Liver (tissue), 9 donors: ENCODE results near the gene GSTO2. TPM values are rescaled to one million over a fixed set of nuclear protein-coding genes. Genes with fewer than 3 reads are reported as not detected.

Source experiments
- DNase-seq: peaks from one replicate; pipeline ENCODE4 v3.0.0-alpha.2; 2017; ENCODE audit warnings: low spot score
- H3K27ac ChIP-seq, 2 donors: one replicate each; pipeline ENCODE4 v1.7.0; 2013; ENCODE audit warnings: inconsistent platforms in 2 of 2, low read length in 2 of 2, control low read depth in 1 of 2, low read depth in 1 of 2, mild to moderate bottlenecking in 1 of 2
- H3K27me3 ChIP-seq, 4 donors: one replicate each; pipeline versions ENCODE4 v1.6.1 to v1.7.0; 2013; ENCODE audit warnings: low read length in 3 of 4, inconsistent platforms in 1 of 4, mild to moderate bottlenecking in 1 of 4, moderate library complexity in 1 of 4; ENCODE audit not compliant: control insufficient read depth in 4 of 4, insufficient read depth in 4 of 4
- H3K36me3 ChIP-seq, 4 donors: one replicate each; pipeline versions ENCODE4 v1.6.1 to v1.7.0; 2013; ENCODE audit warnings: low read length in 3 of 4, mild to moderate bottlenecking in 3 of 4, low read depth in 1 of 4, moderate library complexity in 1 of 4; ENCODE audit not compliant: control insufficient read depth in 4 of 4, insufficient read depth in 3 of 4
- H3K4me1 ChIP-seq, 4 donors: one replicate each; pipeline versions ENCODE4 v1.6.1 to v1.7.0; 2013; ENCODE audit warnings: low read length in 3 of 4, mild to moderate bottlenecking in 3 of 4, moderate library complexity in 1 of 4; ENCODE audit not compliant: control insufficient read depth in 4 of 4, insufficient read depth in 4 of 4
- H3K4me3 ChIP-seq, 3 donors: one replicate each; pipeline versions ENCODE4 v1.6.1 to v1.7.0; 2013; ENCODE audit warnings: low read length in 3 of 3, control low read depth in 1 of 3, low read depth in 1 of 3, mild to moderate bottlenecking in 1 of 3
- H3K9ac ChIP-seq, 2 donors: one replicate each; pipeline ENCODE4 v1.7.0; 2013; ENCODE audit warnings: low read length in 2 of 2, mild to moderate bottlenecking in 2 of 2, moderate library complexity in 2 of 2, control low read depth in 1 of 2, low read depth in 1 of 2
- H3K9me3 ChIP-seq, 4 donors: one replicate each; pipeline versions ENCODE4 v1.6.1 to v1.7.0; 2013; ENCODE audit warnings: low read length in 3 of 4; ENCODE audit not compliant: control insufficient read depth in 4 of 4
- ATF3 ChIP-seq: IDR thresholded peaks from 2 replicates; pipeline ENCODE4 v1.6.1; 2016; ENCODE audit warnings: antibody characterized with exemption
- CTCF ChIP-seq: fragments of 150-350 bp; IDR thresholded peaks from 2 replicates; pipeline ENCODE4 v1.5.1; 2017; ENCODE audit warnings: improper control_type of control experiment, low read depth, low read length; ENCODE audit not compliant: missing input control
- EGR1 ChIP-seq, 2 donors: IDR thresholded peaks; 2 replicates each; pipeline ENCODE4 v1.6.1; 2016 to 2018; ENCODE audit warnings: antibody characterized with exemption in 2 of 2, low read depth in 2 of 2
- FOXA1 ChIP-seq: IDR thresholded peaks from 2 replicates; pipeline ENCODE4 v1.6.1; 2016; ENCODE audit warnings: antibody characterized with exemption
- FOXA2 ChIP-seq: IDR thresholded peaks from 2 replicates; pipeline ENCODE4 v1.6.1; 2016; ENCODE audit warnings: antibody characterized with exemption
- HNF4A ChIP-seq, 2 donors: conservative IDR thresholded peaks; 2 replicates each; pipeline ENCODE4 v1.6.1; 2016; ENCODE audit warnings: antibody characterized with exemption in 2 of 2, mild to moderate bottlenecking in 2 of 2
- HNF4G ChIP-seq: IDR thresholded peaks from 2 replicates; pipeline ENCODE4 v1.6.1; 2016; ENCODE audit warnings: antibody characterized with exemption
- JUND ChIP-seq, 2 donors: IDR thresholded peaks; 2 replicates each; pipeline ENCODE4 v1.6.1; 2016; ENCODE audit warnings: antibody characterized with exemption in 2 of 2
- MAX ChIP-seq: IDR thresholded peaks from 2 replicates; pipeline ENCODE4 v1.6.1; 2016; ENCODE audit warnings: antibody characterized with exemption
- RAD21 ChIP-seq, 2 donors: IDR thresholded peaks; 2 replicates each; pipeline ENCODE4 v1.6.1; 2016; ENCODE audit warnings: antibody characterized with exemption in 2 of 2, mild to moderate bottlenecking in 2 of 2
- REST ChIP-seq: IDR thresholded peaks from 2 replicates; pipeline ENCODE4 v1.6.1; 2016; ENCODE audit warnings: antibody characterized with exemption, mild to moderate bottlenecking
- RXRA ChIP-seq, 2 donors: IDR thresholded peaks; 2 replicates each; pipeline ENCODE4 v1.6.1; 2017 to 2018; ENCODE audit warnings: antibody characterized with exemption in 2 of 2, mild to moderate bottlenecking in 1 of 2
- SP1 ChIP-seq: IDR thresholded peaks from 2 replicates; pipeline ENCODE4 v1.6.1; 2018; ENCODE audit warnings: antibody characterized with exemption, mild to moderate bottlenecking
- TAF1 ChIP-seq: conservative IDR thresholded peaks from 2 replicates; pipeline ENCODE4 v1.6.1; 2016; ENCODE audit warnings: antibody characterized with exemption, mild to moderate bottlenecking
- YY1 ChIP-seq: IDR thresholded peaks from 2 replicates; pipeline ENCODE4 v1.6.1; 2016; ENCODE audit warnings: antibody characterized with exemption, mild to moderate bottlenecking
- ZBTB33 ChIP-seq: IDR thresholded peaks from 2 replicates; pipeline ENCODE4 v1.6.1; 2016; ENCODE audit warnings: antibody characterized with exemption
- WGBS: extraction: QIAGEN DNeasy Blood & Tissue Kit; methylation state at CpG from one replicate; pipeline ENCODE4 v1.1.7; 2013; 5-methylcytosine and 5-hydroxymethylcytosine counted together
- polyA plus RNA-seq, 2 donors: library from polyadenylated mRNA; stranded (reverse) in 1 of 2; unstranded in 1 of 2; fragments of 200-250 nt in 1 of 2; fragments of >200 nt in 1 of 2; fragmentation: Nextera tagmentation in 1 of 2; extraction: Ambion mirVana in 1 of 2; gene quantifications; one replicate each; pipeline versions ENCODE4 v1.2.1 to v1.2.3, GENCODE V29; 2013 to 2015
- total RNA-seq, 2 donors: library from RNA; depleted of rRNA; stranded (reverse); fragments of >200 nt; gene quantifications; one replicate each; pipeline ENCODE4 v1.2.3, GENCODE V29; 2014
- donor health status: healthy.
- donor health status: healthy.
- donor health status: healthy.
- donor health status: healthy.
- donor health status: healthy.

The GSTO2 gene
- total and polyA plus RNA-seq, 4 donors, result 1.0 to 4.6 (median 1.7) TPM

GRCh38 chr10:104333728-104334373 is 64.9 kb downstream of the GSTO2 start (continued):
- TF ChIP-seq REST, result no peak

GRCh38 chr10:104334561-104334960 is 65.6 kb downstream of the GSTO2 start:
- WGBS, result 90% methylated on average over 6 of the region's 6 CpGs
- no peak for TF ChIP-seq HNF4G
- TF ChIP-seq MAX, result no peak
- no peak for TF ChIP-seq REST
- no peak for TF ChIP-seq FOXA2
- no peak for TF ChIP-seq FOXA1
- TF ChIP-seq EGR1 (IDR thresholded peaks at IDR 0.05; ENCODE audit: low read depth in 2 of 2), result no peak
- no peak for TF ChIP-seq HNF4A (conservative IDR thresholded peaks at IDR 0.05)
- TF ChIP-seq YY1, result no peak
- no peak for TF ChIP-seq JUND (IDR thresholded peaks at IDR 0.05)
- no peak for TF ChIP-seq TAF1
- no peak for TF ChIP-seq ATF3
- no peak for TF ChIP-seq SP1
- TF ChIP-seq ZBTB33, result no peak
- TF ChIP-seq RXRA (IDR thresholded peaks at IDR 0.05), result no peak
- TF ChIP-seq CTCF, result no peak
- no peak for TF ChIP-seq RAD21 (IDR thresholded peaks at IDR 0.05)
- Histone ChIP-seq H3K4me1 (peaks cover 5 to 32% (median 13%) of the 10 kb centered on the region in 4 donors), H3K4me3 (no peak overlapping the region), H3K9ac (no peak overlapping the region), H3K27ac (no peak overlapping the region), H3K9me3 (no peaks in the 10 kb centered on the region), H3K27me3 (no peaks in the 10 kb centered on the region), H3K36me3 (no peaks in the 10 kb centered on the region)
- no peak for DNase-seq
